B cell (primary cell): Measurements from ENCODE around the gene GRID2. TPM values are rescaled to one million over a fixed set of nuclear protein-coding genes. Genes with fewer than 3 reads are reported as not detected.

Source experiments
- ATAC-seq: fragments of 200-7000 bp; cut with Tn5 transposase; one replicate; pipeline ENCODE4 v1.10.0; 2021; ENCODE audit warnings: low read depth, mild to moderate bottlenecking, moderate number of reproducible peaks, moderate library complexity
- CTCF ChIA-PET: fragments of 350-600 bp; sonication (Branson Sonifier 250); formaldehyde crosslinking; loops from one replicate; lab custom pipeline; 2021; ENCODE audit warnings: antibody characterized with exemption, inconsistent platforms; lab: Charles Lee
- POLR2A ChIA-PET: fragments of 350-600 bp; sonication (Branson Sonifier 250); formaldehyde crosslinking; loops from one replicate; lab custom pipeline; 2021; ENCODE audit warnings: antibody characterized with exemption; lab: Charles Lee
- DNase-seq: peaks from one replicate; pipeline ENCODE4 v3.0.0; 2013
- H2AFZ ChIP-seq: 2 replicates; pipeline ENCODE4 v1.6.1; 2012; ENCODE audit warnings: mild to moderate bottlenecking, low read depth, low read length; ENCODE audit not compliant: insufficient read depth, poor library complexity, severe bottlenecking
- H3K27ac ChIP-seq, 2 donors: 1 replicate in 1 of 2; 2 replicates in 1 of 2; pipeline ENCODE4 v1.5.1; 2012 to 2013; ENCODE audit warnings: low read length in 2 of 2, mild to moderate bottlenecking in 2 of 2, moderate library complexity in 1 of 2
- H3K27me3 ChIP-seq, 4 experiments: fragments of 200-600 bp in 1 of 4; sonication (generic) in 1 of 4; replicated peaks in 1 of 4; 1 replicate in 2 of 4; 2 replicates in 2 of 4; pipeline versions ENCODE4 v1.6.1 to v1.7.0; 2013 to 2016; ENCODE audit warnings: low read length in 3 of 4, mild to moderate bottlenecking in 2 of 4, mixed read lengths in 1 of 4, moderate library complexity in 1 of 4; ENCODE audit not compliant: insufficient read depth in 4 of 4, control insufficient read depth in 3 of 4; ENCODE audit errors: control extremely low read depth in 1 of 4
- H3K36me3 ChIP-seq, 2 experiments: replicated peaks in 1 of 2; 1 replicate in 1 of 2; 2 replicates in 1 of 2; pipeline versions ENCODE4 v1.6.1 to v1.7.1; 2013; ENCODE audit warnings: low read length in 1 of 2; ENCODE audit not compliant: insufficient read depth in 2 of 2, control insufficient read depth in 1 of 2; ENCODE audit errors: control extremely low read depth in 1 of 2, extremely low read depth in 1 of 2
- H3K4me1 ChIP-seq, 2 donors: fragments of 200-600 bp in 1 of 2; sonication (generic) in 1 of 2; 1 replicate in 1 of 2; 2 replicates in 1 of 2; pipeline versions ENCODE4 v1.5.1 to v1.6.1; 2013 to 2017; ENCODE audit warnings: low read length in 2 of 2; ENCODE audit not compliant: control insufficient read depth in 2 of 2, insufficient read depth in 2 of 2
- H3K4me2 ChIP-seq: replicated peaks from 2 replicates; pipeline ENCODE3; 2012; ENCODE audit warnings: mild to moderate bottlenecking, low read depth, low read length; ENCODE audit not compliant: poor library complexity, severe bottlenecking
- H3K4me3 ChIP-seq, 5 experiments: fragments of 200-600 bp in 1 of 5; sonication (generic) in 1 of 5; 1 replicate in 3 of 5; 2 replicates in 2 of 5; pipeline versions ENCODE4 v1.5.1 to v1.7.0; 2011 to 2016; ENCODE audit warnings: low read length in 4 of 5, mild to moderate bottlenecking in 4 of 5, low read depth in 2 of 5, control low read depth in 1 of 5, moderate library complexity in 1 of 5; ENCODE audit not compliant: insufficient read depth in 1 of 5; ENCODE audit errors: control extremely low read depth in 1 of 5, extremely low read depth in 1 of 5
- H3K79me2 ChIP-seq: fragments of 200-600 bp; sonication (generic); one replicate; pipeline ENCODE4 v1.6.0; 2016; ENCODE audit warnings: low read length; ENCODE audit not compliant: control insufficient read depth, insufficient read depth
- H3K9ac ChIP-seq: fragments of 200-600 bp; sonication (generic); 2 replicates; pipeline ENCODE4 v1.6.1; 2017; ENCODE audit warnings: mild to moderate bottlenecking, low read length, moderate library complexity
- H3K9me3 ChIP-seq, 3 donors: one replicate each; pipeline versions ENCODE4 v1.6.1 to v1.7.1; 2013; ENCODE audit warnings: low read length in 2 of 3; ENCODE audit not compliant: control insufficient read depth in 2 of 3, insufficient read depth in 1 of 3; ENCODE audit errors: control extremely low read depth in 1 of 3
- H4K20me1 ChIP-seq: 2 replicates; pipeline ENCODE4 v1.6.0; 2012; ENCODE audit warnings: mild to moderate bottlenecking, low read length; ENCODE audit not compliant: insufficient read depth, control insufficient read depth, poor library complexity, severe bottlenecking
- H3K27ac Mint-ChIP-seq: one replicate; pipeline ENCODE4 v1.8.0; 2021; ENCODE audit warnings: mixed read lengths
- H3K27me3 Mint-ChIP-seq: one replicate; pipeline ENCODE4 v1.8.0; 2021; ENCODE audit warnings: mixed read lengths
- H3K4me1 Mint-ChIP-seq: one replicate; pipeline ENCODE4 v1.8.0; 2021; ENCODE audit warnings: mixed read lengths
- H3K4me3 Mint-ChIP-seq: one replicate; pipeline ENCODE4 v1.8.0; 2021; ENCODE audit warnings: mixed read lengths
- H3K9me3 Mint-ChIP-seq: one replicate; pipeline ENCODE4 v1.8.0; 2022; ENCODE audit warnings: mixed read lengths; ENCODE audit not compliant: insufficient read depth
- CTCF ChIP-seq: fragments of 200-600 bp; IDR thresholded peaks from one replicate; pipeline ENCODE4 v1.8.0; 2022; ENCODE audit warnings: antibody characterized with exemption, mild to moderate bottlenecking
- EZH2 ChIP-seq: IDR thresholded peaks from 2 replicates; pipeline ENCODE4 v1.6.1; 2012; ENCODE audit warnings: borderline replicate concordance, low read depth, mild to moderate bottlenecking, moderate library complexity, low read length; ENCODE audit not compliant: insufficient read depth, poor library complexity, severe bottlenecking
- WGBS: methylation state at CpG from one replicate; pipeline ENCODE4 v1.1.5; 2013; ENCODE audit warnings: missing lambda C conversion rate; ENCODE audit not compliant: insufficient coverage; 5-methylcytosine and 5-hydroxymethylcytosine counted together
- intact Hi-C: fragments of 100-400 bp; cut with micrococcal nuclease; formaldehyde crosslinking; loops from one replicate; pipeline ENCODE4 v1.10.0; 2022
- polyA plus RNA-seq: library from polyadenylated mRNA; depleted of rRNA; stranded (reverse); fragments of >200 nt; gene quantifications from 2 replicates; pipeline ENCODE4 v1.2.3, GENCODE V29; 2012
- total RNA-seq, 2 donors: library from RNA; stranded (reverse); fragments of 120-200 nt in 1 of 2; gene quantifications; 1 replicate in 1 of 2; 2 replicates in 1 of 2; pipeline versions ENCODE4 v1.2.3 to v1.2.4, GENCODE V29; 2013 to 2022

The GRID2 gene
- total and polyA plus RNA-seq, 2 donors (not counting 1 experiment from before 2014, with no cell fraction given): not detected

GRCh38 chr4:92599044-92599443, 295.3 kb downstream of the GRID2 start:
- no peak overlapping the region for H3K4me2 ChIP-seq
- POLR2A ChIA-PET: no interaction called here
- no peak overlapping the region for H3K27ac Mint-ChIP-seq
- H3K4me1 Mint-ChIP-seq: no peaks in the 10 kb centered on the region
- intact Hi-C loops: no loop called here
- no peaks in the 10 kb centered on the region for H3K79me2 ChIP-seq
- H3K4me1 ChIP-seq: no peaks in the 10 kb centered on the region
- no peak overlapping the region for H3K9ac ChIP-seq
- TF ChIP-seq CTCF (no peak), EZH2 (no peak)
- H3K4me3 Mint-ChIP-seq: no peak overlapping the region
- no peak for ATAC-seq
- H4K20me1 ChIP-seq: no peaks in the 10 kb centered on the region
- no peak overlapping the region for H2AFZ ChIP-seq
- CTCF ChIA-PET: no interaction called here
- DNase-seq: no peak
- peaks cover 0 to 6% (median 0%) of the 10 kb centered on the region in 3 donors for H3K9me3 ChIP-seq
- no peak overlapping the region for H3K4me3 ChIP-seq
- H3K27ac ChIP-seq: no peak overlapping the region
- no peaks in the 10 kb centered on the region for H3K27me3 Mint-ChIP-seq
- 100% methylated on average over 2 of the region's 2 CpGs for WGBS
- no peaks in the 10 kb centered on the region for H3K36me3 ChIP-seq
- peaks cover 4% of the 10 kb centered on the region for H3K9me3 Mint-ChIP-seq
- no peaks in the 10 kb centered on the region for H3K27me3 ChIP-seq

- H3K9me3 Mint-ChIP-seq: peaks cover 4% of the 10 kb centered on the region
- Histone ChIP-seq H3K27me3 (no peaks in the 10 kb centered on the region), H4K20me1 (no peaks in the 10 kb centered on the region), H3K9ac (no peak overlapping the region), H3K9me3 (peaks cover 0 to 6% (median 0%) of the 10 kb centered on the region in 3 donors), H3K4me1 (no peaks in the 10 kb centered on the region), H3K79me2 (no peaks in the 10 kb centered on the region), H3K36me3 (no peaks in the 10 kb centered on the region), H3K27ac (no peak overlapping the region), H3K4me3 (no peak overlapping the region), H3K4me2 (no peak overlapping the region), H2AFZ (no peak overlapping the region)
- ChIA-PET CTCF (no interaction called here), POLR2A (no interaction called here)
- H3K4me1 Mint-ChIP-seq: no peaks in the 10 kb centered on the region
- intact Hi-C loops: no loop called here
- H3K27ac Mint-ChIP-seq: no peak overlapping the region
- TF ChIP-seq EZH2: no peak
- no peak for TF ChIP-seq CTCF
- WGBS: 91% methylated on average over 6 of the region's 6 CpGs
- ATAC-seq (no peak), DNase-seq (no peak)
- no peak overlapping the region for H3K4me3 Mint-ChIP-seq
- no peaks in the 10 kb centered on the region for H3K27me3 Mint-ChIP-seq
Measured at GRCh38 chr4:92600638-92601037, 296.9 kb downstream of the GRID2 start.
